ENCODE results near the gene MRTFA.

MRTFA gene

GRCh38 chr22:40434106-40434505 lies 202.4 kb downstream of the MRTFA start:
- no peak for TF ChIP-seq CTCF (conservative IDR thresholded peaks at IDR 0.05)
- no peak overlapping the region for H3K27ac ChIP-seq

GRCh38 chr22:40433416-40434090 lies 203.0 kb downstream of the MRTFA start:
- H3K27ac ChIP-seq, result no peak overlapping the region
- TF ChIP-seq CTCF (conservative IDR thresholded peaks at IDR 0.05), result no peak

- no peak for TF ChIP-seq CTCF (conservative IDR thresholded peaks at IDR 0.05)
- no peak overlapping the region for H3K27ac ChIP-seq
Measured at GRCh38 chr22:40432625-40433024, 203.9 kb downstream of the MRTFA start.

GRCh38 chr22:40432157-40432556 lies 204.4 kb downstream of the MRTFA start:
- H3K27ac ChIP-seq, result no peak overlapping the region
- TF ChIP-seq CTCF (conservative IDR thresholded peaks at IDR 0.05), result no peak

- no peak overlapping the region for H3K27ac ChIP-seq
- no peak for TF ChIP-seq CTCF (conservative IDR thresholded peaks at IDR 0.05)
Measured at GRCh38 chr22:40430991-40431390, 205.5 kb downstream of the MRTFA start.

- no peak overlapping the region for H3K27ac ChIP-seq
- TF ChIP-seq CTCF (conservative IDR thresholded peaks at IDR 0.05), result no peak
Measured at GRCh38 chr22:40429481-40429880, 207.0 kb downstream of the MRTFA start.

GRCh38 chr22:40428796-40429195 lies 207.7 kb downstream of the MRTFA start:
- no peak overlapping the region for H3K27ac ChIP-seq
- no peak for TF ChIP-seq CTCF (conservative IDR thresholded peaks at IDR 0.05)

Data from VCaP (cell line).